Ishikawa (cell line): ENCODE data around the gene DAD1.

ENCODE experiments used
- CEBPB ChIP-seq: IDR thresholded peaks from 2 replicates; pipeline ENCODE4 v1.6.1; 2012
- CREB1 ChIP-seq: IDR thresholded peaks from 2 replicates; pipeline ENCODE4 v1.6.1; 2012; ENCODE audit warnings: low read depth
- EP300 ChIP-seq: IDR thresholded peaks from 2 replicates; pipeline ENCODE4 v1.6.1; 2012; ENCODE audit warnings: borderline replicate concordance
- FOXM1 ChIP-seq: IDR thresholded peaks from 2 replicates; pipeline ENCODE4 v1.6.1; 2012; ENCODE audit warnings: low read depth, borderline replicate concordance
- MAX ChIP-seq: IDR thresholded peaks from 2 replicates; pipeline ENCODE4 v1.6.1; 2012
- NFIC ChIP-seq: IDR thresholded peaks from 2 replicates; pipeline ENCODE4 v1.6.1; 2012
- RAD21 ChIP-seq: IDR thresholded peaks from 2 replicates; pipeline ENCODE4 v1.6.1; 2012; ENCODE audit warnings: low read depth
- REST ChIP-seq: IDR thresholded peaks from 2 replicates; pipeline ENCODE4 v1.6.1; 2012; ENCODE audit warnings: low read depth, mild to moderate bottlenecking
- TAF1 ChIP-seq: IDR thresholded peaks from 2 replicates; pipeline ENCODE4 v1.6.1; 2012; ENCODE audit warnings: low read depth, mild to moderate bottlenecking
- TCF12 ChIP-seq: IDR thresholded peaks from 2 replicates; pipeline ENCODE4 v1.6.1; 2012; ENCODE audit warnings: low read depth
- TEAD4 ChIP-seq: IDR thresholded peaks from 2 replicates; pipeline ENCODE4 v1.6.1; 2012
- USF1 ChIP-seq: IDR thresholded peaks from 2 replicates; pipeline ENCODE4 v1.6.1; 2012
- YY1 ChIP-seq: IDR thresholded peaks from 2 replicates; pipeline ENCODE4 v1.6.1; 2012; ENCODE audit warnings: low read depth

GRCh38 chr14:22587247-22587646 lies 1.8 kb downstream of the DAD1 start:
- TF ChIP-seq REST: no peak
- TF ChIP-seq TAF1: no peak
- TF ChIP-seq RAD21: no peak
- no peak for TF ChIP-seq NFIC
- no peak for TF ChIP-seq TEAD4
- TF ChIP-seq USF1: no peak
- no peak for TF ChIP-seq FOXM1
- TF ChIP-seq EP300: no peak
- no peak for TF ChIP-seq CEBPB
- TF ChIP-seq YY1: no peak
- TF ChIP-seq CREB1: no peak
- TF ChIP-seq MAX: no peak
- no peak for TF ChIP-seq TCF12
